Smooth muscle cell of trachea (primary cell): ENCODE results near the gene SCN10A. TPM values are rescaled to one million over a fixed set of nuclear protein-coding genes. Genes with fewer than 3 reads are reported as not detected.

ENCODE experiments used
- total RNA-seq: library from RNA; depleted of rRNA; stranded (reverse); fragments of >200 nt; gene quantifications from 2 replicates; pipeline ENCODE4 v1.2.1, GENCODE V29; 2014

SCN10A gene
- not detected in 2 replicates for total RNA-seq

DNA sequence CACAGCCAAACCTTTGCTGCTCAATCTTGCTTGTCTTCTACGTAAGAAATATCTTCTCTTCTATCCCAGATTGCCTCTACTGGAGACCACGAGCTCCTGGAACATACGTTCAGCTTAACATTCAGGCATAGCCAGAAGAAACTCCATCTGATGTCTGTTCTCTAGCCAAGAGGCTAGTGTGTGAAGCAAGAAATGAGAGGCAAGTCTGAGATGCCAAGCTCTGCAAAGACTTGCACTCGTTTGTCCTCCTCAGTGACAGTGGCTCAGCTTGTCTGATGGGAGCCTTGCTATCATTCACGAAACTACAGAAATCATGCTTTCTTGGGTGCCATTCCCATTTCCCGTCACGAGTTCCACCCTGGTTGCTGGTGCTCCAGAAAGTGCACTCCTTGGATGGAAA lies at the start of gene SCN10A:
Gene SCN10A (minus strand): TSS at position 192 of the 400 bp plus-strand sequence. CDS start 22,207 bp downstream, outside the sequence.

DNA sequence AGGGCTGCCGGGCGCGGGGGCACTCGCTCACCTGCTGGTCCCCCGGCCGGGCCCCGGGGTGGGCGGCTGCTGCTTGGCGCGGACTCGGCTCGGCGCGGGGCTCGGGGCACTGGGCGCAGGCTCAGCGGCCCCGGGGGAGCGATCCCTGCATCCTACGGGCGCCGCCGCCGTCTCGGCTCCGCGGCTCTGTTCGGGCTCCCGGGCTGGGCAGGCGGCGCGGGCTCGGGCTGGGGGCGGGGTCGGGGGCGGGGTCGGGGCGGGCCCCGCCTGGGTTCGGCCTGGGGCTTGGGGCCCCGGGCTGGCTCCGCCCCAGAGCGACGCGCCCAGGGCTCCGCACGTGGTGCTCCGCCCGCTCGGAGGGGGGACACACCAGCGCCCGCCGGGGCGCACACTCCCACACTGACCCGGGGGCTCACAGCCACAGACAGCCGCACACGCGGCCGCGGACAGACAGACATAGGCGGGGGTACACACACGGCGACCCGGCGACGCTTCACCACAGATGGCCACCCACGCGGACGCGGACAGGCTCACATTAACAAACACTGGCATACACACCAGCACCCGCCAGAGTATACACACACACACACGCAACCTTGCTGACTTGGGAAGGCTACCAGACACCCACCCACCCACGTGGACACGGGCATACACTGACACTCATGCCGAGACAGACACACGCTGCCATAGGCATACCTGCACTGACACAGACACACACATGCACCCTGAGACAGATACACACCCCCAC lies 166.3 kb downstream of the SCN10A start, which contains the start of gene SCN5A:
Gene SCN5A (minus strand): TSS at position 188 of the 748 bp plus-strand sequence. CDS start 16,380 bp downstream, outside the sequence.

Other genes with a start within 250 kb of the SCN10A start
- 0.29 and 1.2 TPM in 2 replicates for gene SCN5A, start 166.5 kb downstream of the SCN10A start, total RNA-seq
- under 0.01 and 0.17 TPM in 2 replicates for gene SCN11A, start 235.7 kb upstream of the SCN10A start, total RNA-seq
- 34.7 and 44.5 TPM in 2 replicates for gene WDR48, start 235.8 kb upstream of the SCN10A start, total RNA-seq